Heart left ventricle (tissue), 13 donors: ENCODE measurements around the gene HOPX.

Experiments
- CTCF ChIP-seq, 12 donors: fragments of 200-600 bp; sonication (generic) in 4 of 12; IDR thresholded peaks; one replicate each; pipeline versions ENCODE4 v1.5.0 to v1.8.0; 2018 to 2022; ENCODE audit warnings: antibody characterized with exemption in 12 of 12, mild to moderate bottlenecking in 5 of 12
- POLR2A ChIP-seq, 2 donors: fragments of 450-650 bp; IDR thresholded peaks; one replicate each; pipeline ENCODE4 v1.6.1; 2017; ENCODE audit warnings: antibody characterized with exemption in 2 of 2, mild to moderate bottlenecking in 2 of 2, moderate library complexity in 2 of 2
- donor health status: ischemic (EF 13 %, LVEDD 7.1; RV severe dilation, severe dysfunction).
- donor health status: DM: no; HTN: yes; CAD: no.
- donor health status: DM: no; HTN: no; CAD: no.
- donor health status: ischemic (EF 25% LVEDD 6.9; RV normal size, moderate dysfunction).
- donor health status: ischemic (EF 25% LVEDD 5.7; RV mildly dilated, moderate dysfunction).
- donor health status: ischemic (EF 35%, LVEDD 5.7; RV mildly dilated, moderate dysfunction).
- donor health status: nonischemic (EF 11% LVEDD 7.7; RV severe dilation, severe dysfunction).
- donor health status: DM: yes; HTN: yes; CAD: no.
- donor health status: PGD.
- donor health status: ischemic (EF 29% LVEDD 5.4; RV normal size, mild dysfunction).
- donor health status: nonischemic (EF 23%, LVEDD 6.1; RV moderate dilation, normal function).

DNA sequence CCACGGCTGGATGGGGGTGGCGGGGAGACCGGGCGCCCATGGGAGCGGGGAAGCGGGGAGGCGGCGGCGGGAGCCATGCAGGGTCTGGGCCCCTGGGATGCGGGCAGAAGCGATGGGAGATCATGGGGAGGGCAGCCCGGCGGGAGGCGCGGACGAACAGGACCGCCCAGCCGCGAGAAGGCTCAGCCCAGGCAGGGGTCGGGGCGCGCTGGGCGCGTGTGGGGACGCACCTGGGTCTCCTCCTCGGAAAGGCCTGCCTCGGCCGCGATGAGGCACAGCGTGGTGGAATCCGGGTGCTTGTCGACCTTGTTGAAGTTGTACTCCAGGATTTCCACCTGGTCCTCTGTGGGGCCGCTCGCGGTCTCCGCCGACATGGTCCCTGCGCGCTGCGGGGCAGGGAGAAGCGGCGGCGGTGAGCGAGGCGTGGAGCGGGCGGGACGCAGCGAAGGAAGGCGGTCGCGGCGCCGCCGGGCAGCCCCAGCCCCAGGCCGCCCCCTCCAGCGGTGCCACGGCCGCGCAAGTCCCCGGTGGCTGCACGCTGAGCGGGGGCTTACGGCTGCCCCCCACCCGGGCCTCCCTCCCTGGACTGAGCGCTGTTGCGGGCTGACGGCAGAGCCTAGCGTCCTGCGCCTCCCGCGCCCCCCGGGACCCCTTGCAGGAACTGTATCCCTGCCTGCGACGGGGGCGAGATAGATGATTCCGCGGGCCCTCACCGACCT lies 25.3 kb downstream of the HOPX start:
- no peak for TF ChIP-seq CTCF (IDR thresholded peaks at IDR 0.05)
- TF ChIP-seq POLR2A (IDR thresholded peaks at IDR 0.05): no peak
